Non-pigmented ciliary epithelial cell (primary cell): ENCODE results near the gene LRRC49.
A peak's percentile ranks its signal among the peaks of the same experiment; 100 is the strongest.
"Not testable (repeated sequence)": the region's sequence is repeated elsewhere in the genome, so short reads cannot be mapped to it uniquely, and the experiment has no call there.

Experiments
- DNase-seq: peaks from one replicate; pipeline ENCODE4 v3.0.0-alpha.2; 2010; ENCODE audit warnings: low read depth

Gene LRRC49

GRCh38 chr15:70922119-70922518 lies 29.5 kb downstream of the LRRC49 start:
- DNase-seq = no peak

DNA sequence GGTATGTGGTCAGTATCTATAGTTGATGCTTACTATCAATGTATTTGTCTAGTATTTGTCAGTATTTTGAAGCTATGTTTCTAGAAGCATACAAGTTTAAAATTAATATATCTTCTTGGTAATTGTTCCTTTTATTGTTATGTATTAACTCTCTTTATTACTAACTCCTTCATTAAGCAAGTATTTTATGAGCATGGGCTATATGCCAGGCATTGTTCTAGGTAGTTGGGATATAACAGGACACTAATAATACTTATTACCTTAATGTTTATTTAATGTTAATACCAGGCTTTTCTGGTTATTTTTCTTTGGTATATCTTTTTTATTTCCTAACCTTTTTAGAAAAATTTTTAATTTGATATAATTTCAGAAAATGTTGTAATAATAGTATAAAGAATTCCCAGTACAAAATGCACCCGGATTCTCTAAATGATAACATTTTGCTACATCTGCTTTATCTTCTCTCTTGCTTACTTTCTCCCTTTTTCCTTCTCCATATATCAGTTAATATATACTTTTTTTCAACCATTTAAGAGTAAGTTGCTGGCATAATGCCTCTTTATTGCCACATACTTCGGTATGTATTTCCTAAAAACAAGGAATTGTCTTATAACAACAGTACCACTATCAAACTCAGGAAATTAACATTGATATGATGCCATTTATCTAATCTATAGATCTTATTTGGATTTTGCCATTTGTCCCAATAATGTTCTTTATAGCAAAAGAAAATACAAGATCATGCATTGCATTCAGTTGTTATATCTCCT lies 30.9 kb downstream of the LRRC49 start:
- no peak for DNase-seq

DNA sequence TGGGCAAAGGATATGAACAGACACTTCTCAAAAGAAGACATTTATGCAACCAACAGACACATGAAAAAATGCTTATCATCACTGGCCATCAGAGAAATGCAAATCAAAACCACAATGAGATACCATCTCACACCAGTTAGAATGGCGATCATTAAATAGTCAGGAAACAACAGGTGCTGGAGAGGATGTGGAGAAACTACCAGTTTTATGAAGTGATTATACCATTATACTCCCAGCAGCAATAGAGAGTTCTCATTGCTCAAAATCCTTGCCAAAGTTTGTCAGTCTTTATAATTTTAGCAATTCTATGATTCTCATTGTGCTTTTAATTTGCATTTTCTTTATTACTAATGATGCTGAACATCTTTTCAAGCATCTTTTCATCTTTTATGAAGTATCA lies 34.3 kb downstream of the LRRC49 start:
- not testable (repeated sequence) for DNase-seq

- DNase-seq = no peak
Observed at GRCh38 chr15:70931821-70932220, 39.2 kb downstream of the LRRC49 start.

DNA sequence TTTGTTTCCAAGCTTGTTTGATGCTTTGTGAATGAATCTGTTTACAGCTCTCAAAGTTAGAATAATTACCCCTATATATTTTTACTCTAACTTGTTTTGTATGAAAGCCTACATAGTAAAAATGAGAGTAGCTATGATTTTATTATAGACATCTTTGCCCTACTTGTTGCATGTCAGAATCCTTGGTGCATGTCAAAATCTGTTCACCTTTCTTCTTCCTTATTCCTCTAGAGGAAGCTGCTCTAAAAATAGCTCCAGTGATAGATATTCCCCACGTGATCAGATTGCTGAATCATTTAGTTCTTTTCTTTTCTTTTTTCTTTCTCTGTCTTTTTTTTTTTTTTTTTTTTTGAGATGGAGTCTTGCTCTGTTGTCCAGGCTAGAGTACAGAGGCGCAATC lies 39.8 kb downstream of the LRRC49 start:
- no peak for DNase-seq

DNA sequence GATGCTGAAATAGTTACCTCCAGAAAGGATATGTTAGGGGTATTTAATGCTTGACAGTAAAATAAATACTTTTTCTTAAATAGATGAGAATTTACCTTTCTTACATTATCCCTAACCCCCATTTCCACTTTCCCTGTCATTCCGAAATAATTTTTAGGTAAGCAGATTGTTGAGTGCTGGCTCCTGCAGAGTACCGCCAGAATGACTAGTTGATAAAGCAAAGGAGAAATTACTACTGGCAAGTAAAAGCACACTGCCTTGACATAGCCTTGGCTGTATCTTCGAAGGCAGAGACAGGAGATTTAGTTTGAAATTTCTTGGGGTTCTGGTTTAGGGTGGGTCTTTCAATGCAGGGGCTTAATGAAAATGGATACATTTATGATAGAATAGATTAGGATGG lies 40.8 kb downstream of the LRRC49 start:
- no peak for DNase-seq

- DNase-seq = no peak
Observed at GRCh38 chr15:70935631-70936030, 43.0 kb downstream of the LRRC49 start.

- no peak for DNase-seq
Observed at GRCh38 chr15:70936326-70936725, 43.7 kb downstream of the LRRC49 start.

GRCh38 chr15:70943285-70943684 lies 50.7 kb downstream of the LRRC49 start:
- not testable (repeated sequence) for DNase-seq

- DNase-seq = no peak
Observed at GRCh38 chr15:70947351-70948335, 55.0 kb downstream of the LRRC49 start.

DNA sequence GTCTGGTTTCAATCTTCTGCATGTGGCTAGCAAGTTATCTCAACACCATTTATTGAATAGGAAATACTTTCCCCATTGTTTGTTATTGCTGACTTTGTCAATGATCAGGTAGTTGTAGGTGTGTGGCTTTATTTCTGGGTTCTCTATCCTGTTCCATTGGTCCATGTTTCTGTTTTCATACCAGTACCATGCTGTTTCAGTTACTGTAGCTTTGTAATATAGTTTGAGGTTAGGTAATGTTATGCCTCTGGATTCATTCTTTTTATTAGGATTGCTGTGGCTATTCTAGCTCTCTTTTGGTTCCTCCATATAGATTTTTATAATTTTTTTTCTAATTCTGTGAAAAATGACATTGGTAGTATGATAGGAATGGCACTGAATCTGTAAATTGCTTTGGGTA lies 58.3 kb downstream of the LRRC49 start:
- no peak for DNase-seq

DNA sequence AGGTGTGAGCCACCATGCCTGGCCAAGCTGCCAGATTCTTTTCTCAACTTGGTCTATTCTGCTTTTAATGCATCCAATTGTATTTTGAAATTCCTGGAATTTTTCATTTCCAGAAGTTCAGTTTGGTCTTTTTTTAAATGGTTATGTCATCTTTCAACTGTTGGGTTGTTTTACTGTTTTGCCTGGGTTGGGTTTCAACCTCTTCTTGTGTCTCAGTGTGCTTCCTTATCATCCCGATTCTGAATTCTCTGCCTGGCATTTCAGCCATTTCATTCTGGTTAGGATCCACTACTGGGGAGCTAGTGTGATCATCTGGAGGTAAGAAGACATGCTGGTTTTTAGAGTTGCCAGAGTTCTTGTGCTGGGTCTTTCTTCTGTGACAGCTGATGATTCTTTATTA lies 61.5 kb downstream of the LRRC49 start:
- no peak for DNase-seq

- no peak for DNase-seq
Observed at GRCh38 chr15:70954733-70955132, 62.1 kb downstream of the LRRC49 start.

DNA sequence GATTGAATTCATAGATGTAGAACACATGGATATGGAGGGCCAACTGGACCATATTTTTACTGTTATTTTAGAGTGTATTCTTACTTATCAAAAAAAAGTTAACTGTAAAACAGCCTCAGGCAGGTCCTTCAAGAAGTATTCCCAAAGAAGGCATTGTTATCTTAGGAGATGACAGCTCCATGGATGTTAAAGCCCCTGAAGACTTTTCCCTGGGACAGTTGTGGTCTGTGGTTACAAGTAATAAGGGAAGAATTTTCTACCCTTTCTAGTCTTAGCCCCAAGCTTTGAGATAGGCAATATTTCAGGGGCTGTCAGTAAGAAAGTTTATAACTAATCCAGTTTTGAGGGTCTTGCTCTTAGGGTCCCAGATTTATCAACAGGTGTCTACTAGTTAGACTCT lies 62.5 kb downstream of the LRRC49 start:
- no peak for DNase-seq

DNA sequence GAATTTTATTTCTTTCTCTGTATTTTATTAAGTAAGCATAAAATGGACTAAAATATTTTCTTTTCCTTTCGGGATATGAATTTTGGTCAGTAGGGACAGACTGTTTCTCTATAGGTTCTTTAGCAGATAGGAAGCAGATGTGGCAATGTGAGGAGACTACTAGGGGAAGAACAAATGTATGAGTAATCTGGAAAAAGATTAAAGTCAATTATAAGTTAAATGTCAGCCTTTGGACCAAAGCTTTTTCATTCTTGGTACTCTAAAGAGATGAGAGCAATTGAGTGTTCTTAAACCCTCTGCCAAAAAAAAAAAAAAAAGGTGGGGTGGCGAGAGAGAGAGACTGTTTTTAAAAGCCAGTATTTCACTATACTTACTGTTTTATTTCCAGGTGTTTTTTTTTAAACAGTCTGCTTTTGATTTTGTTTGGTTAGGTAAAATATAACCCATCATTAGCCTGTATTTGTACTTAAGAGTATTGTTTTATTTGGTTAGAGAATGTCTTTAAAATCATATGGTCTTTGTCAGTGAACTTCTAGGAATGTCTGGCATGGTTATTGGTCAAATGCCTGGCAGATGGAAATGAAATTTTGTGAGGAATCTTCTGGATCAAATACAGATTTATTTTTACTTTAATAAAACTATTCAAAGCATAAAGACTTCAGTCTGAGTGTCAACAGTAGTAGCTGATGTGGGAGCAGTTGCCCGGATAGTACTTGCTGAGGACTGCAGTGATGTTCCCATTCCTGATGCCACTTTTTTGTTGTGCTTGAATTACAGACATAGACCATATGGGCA lies 63.8 kb downstream of the LRRC49 start:
- DNase-seq = no peak

GRCh38 chr15:70962084-70962483 lies 69.5 kb downstream of the LRRC49 start:
- no peak for DNase-seq

GRCh38 chr15:70963199-70963598 lies 70.6 kb downstream of the LRRC49 start:
- DNase-seq = no peak

GRCh38 chr15:70964058-70964457 lies 71.4 kb downstream of the LRRC49 start:
- DNase-seq = no peak

GRCh38 chr15:70964686-70965085 lies 72.1 kb downstream of the LRRC49 start:
- no peak for DNase-seq

DNA sequence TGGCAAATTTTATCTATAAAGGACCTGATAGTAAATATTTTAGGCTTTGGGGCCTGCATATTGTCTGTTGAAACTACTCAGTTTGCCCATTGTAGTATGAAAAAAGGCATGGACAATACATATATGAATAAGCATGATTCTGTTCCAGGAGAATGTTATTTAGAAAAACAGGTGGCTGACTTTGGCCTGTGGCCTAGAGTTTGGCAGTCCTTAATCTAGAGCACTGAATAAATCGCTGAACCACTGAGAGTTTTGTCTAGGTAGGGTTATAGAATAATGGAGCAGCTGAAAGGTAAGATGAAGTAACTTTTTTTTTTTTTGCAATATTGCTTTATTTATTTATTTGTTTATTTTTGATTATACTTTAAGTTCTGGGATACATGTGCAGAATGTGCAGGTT lies 75.0 kb downstream of the LRRC49 start:
- no peak for DNase-seq

GRCh38 chr15:70974004-70974832 lies 81.6 kb downstream of the LRRC49 start:
- peak; percentile 30 for DNase-seq
